H1 (cell line): ENCODE results near the gene CACNA2D3. TPM values are rescaled to one million over a fixed set of nuclear protein-coding genes. Genes with fewer than 3 reads are reported as not detected.

Experiments used
- CTCF ChIA-PET: fragments of 300-600 bp; sonication (Branson Sonifier 250); formaldehyde crosslinking; loops from one replicate; lab custom pipeline; 2021; ENCODE audit not compliant: partially characterized antibody; lab: Charles Lee
- POLR2A ChIA-PET: fragments of 300-600 bp; sonication (Branson Sonifier 250); formaldehyde crosslinking; loops from one replicate; lab custom pipeline; 2021; ENCODE audit warnings: inconsistent platforms; ENCODE audit not compliant: partially characterized antibody; lab: Charles Lee
- DNase-seq, 2 experiments: peaks; one replicate each; pipeline versions ENCODE4 v3.0.0 to v3.0.0-alpha.2; 2010 to 2022; ENCODE audit warnings: low spot score in 2 of 2, low read depth in 1 of 2, mixed read lengths in 1 of 2
- FAIRE-seq: peaks from 2 replicates; lab custom pipeline; 2011; peaks lifted over from hg19 to GRCh38; lab: Jason Lieb, UNC
- H2AFZ ChIP-seq: 2 replicates; pipeline ENCODE4 v1.8.1; 2012; ENCODE audit warnings: low read length, inconsistent platforms
- H2AK5ac ChIP-seq: 2 replicates; pipeline ENCODE4 v1.6.1; 2013; ENCODE audit warnings: low read depth, low read length
- H2BK120ac ChIP-seq: replicated peaks from 2 replicates; pipeline ENCODE3; 2013; ENCODE audit warnings: low read depth, low read length, inconsistent platforms
- H2BK12ac ChIP-seq: 2 replicates; pipeline ENCODE4 v1.6.1; 2013; ENCODE audit warnings: low read depth, low read length
- H2BK15ac ChIP-seq: 2 replicates; pipeline ENCODE4 v1.6.1; 2013; ENCODE audit warnings: low read length
- H2BK20ac ChIP-seq: 2 replicates; pipeline ENCODE4 v1.6.1; 2013; ENCODE audit warnings: low read length
- H2BK5ac ChIP-seq: 2 replicates; pipeline ENCODE4 v1.6.1; 2013; ENCODE audit warnings: low read depth, low read length
- H3K14ac ChIP-seq: 2 replicates; pipeline ENCODE4 v1.6.1; 2013; ENCODE audit warnings: inconsistent platforms; ENCODE audit not compliant: insufficient read length
- H3K18ac ChIP-seq: 2 replicates; pipeline ENCODE4 v1.6.1; 2013; ENCODE audit warnings: low read length; ENCODE audit errors: extremely low read depth
- H3K23ac ChIP-seq: 2 replicates; pipeline ENCODE4 v1.6.1; 2013; ENCODE audit warnings: inconsistent platforms; ENCODE audit not compliant: insufficient read length
- H3K23me2 ChIP-seq: 2 replicates; pipeline ENCODE4 v1.6.1; 2013; ENCODE audit warnings: low read depth, low read length
- H3K27ac ChIP-seq: 2 replicates; pipeline ENCODE4 v1.6.1; 2011; ENCODE audit warnings: low read depth, low read length, inconsistent platforms
- H3K27me3 ChIP-seq, 4 experiments: replicated peaks in 1 of 4; 1 replicate in 1 of 4; 2 replicates in 3 of 4; pipeline versions ENCODE4 v1.6.1 to v1.8.1; 2011 to 2013; ENCODE audit warnings: low read length in 3 of 4, mild to moderate bottlenecking in 3 of 4, inconsistent platforms in 2 of 4, mixed read lengths in 2 of 4, moderate library complexity in 1 of 4; ENCODE audit not compliant: control insufficient read depth in 3 of 4, insufficient read depth in 3 of 4; ENCODE audit errors: extremely low read depth in 1 of 4
- H3K36me3 ChIP-seq, 4 experiments: 2 replicates each; pipeline versions ENCODE4 v1.6.1 to v1.8.1; 2011 to 2013; ENCODE audit warnings: mild to moderate bottlenecking in 4 of 4, low read length in 3 of 4, moderate library complexity in 2 of 4, control low read depth in 1 of 4, inconsistent platforms in 1 of 4; ENCODE audit not compliant: insufficient read depth in 4 of 4, control insufficient read depth in 2 of 4
- H3K4ac ChIP-seq: replicated peaks from 2 replicates; pipeline ENCODE3; 2013; ENCODE audit warnings: low read length, low read depth, mixed read lengths, inconsistent platforms; ENCODE audit not compliant: insufficient read length
- H3K4me1 ChIP-seq, 4 experiments: replicated peaks in 1 of 4; 1 replicate in 1 of 4; 2 replicates in 3 of 4; pipeline versions ENCODE4 v1.6.1 to v1.8.1; 2011 to 2013; ENCODE audit warnings: low read length in 3 of 4, inconsistent platforms in 2 of 4, mixed read lengths in 1 of 4; ENCODE audit not compliant: insufficient read depth in 4 of 4, control insufficient read depth in 3 of 4
- H3K4me2 ChIP-seq, 2 experiments: 2 replicates each; pipeline versions ENCODE4 v1.6.1 to v1.8.1; 2011 to 2013; ENCODE audit warnings: low read depth in 2 of 2, low read length in 2 of 2, control low read depth in 1 of 2, inconsistent platforms in 1 of 2, mild to moderate bottlenecking in 1 of 2; ENCODE audit not compliant: insufficient read depth in 1 of 2
- H3K4me3 ChIP-seq, 4 experiments: fragments of 200-600, 300-600 bp in 1 of 4; sonication (generic), shearing (Covaris generic), sonication (Bioruptor Twin) in 1 of 4; 2 replicates each; pipeline versions ENCODE4 v1.5.1 to v1.8.1; 2011 to 2016; ENCODE audit warnings: low read length in 4 of 4, low read depth in 3 of 4, control low read depth in 2 of 4, inconsistent platforms in 2 of 4, mild to moderate bottlenecking in 2 of 4, mixed read lengths in 1 of 4, moderate library complexity in 1 of 4; ENCODE audit not compliant: insufficient read depth in 2 of 4; ENCODE audit errors: extremely low read depth in 1 of 4
- H3K56ac ChIP-seq: replicated peaks from 2 replicates; pipeline ENCODE3; 2013; ENCODE audit warnings: low read depth, mild to moderate bottlenecking, mixed read lengths, low read length, inconsistent platforms; ENCODE audit not compliant: insufficient read length
- H3K79me1 ChIP-seq: 2 replicates; pipeline ENCODE4 v1.6.1; 2013; ENCODE audit warnings: low read depth, low read length, control low read depth
- H3K79me2 ChIP-seq, 2 experiments: 2 replicates each; pipeline versions ENCODE4 v1.6.1 to v1.8.1; 2012 to 2013; ENCODE audit warnings: low read length in 2 of 2, mild to moderate bottlenecking in 2 of 2, inconsistent platforms in 1 of 2; ENCODE audit not compliant: insufficient read depth in 2 of 2, control insufficient read depth in 1 of 2
- H3K9ac ChIP-seq, 4 experiments: replicated peaks in 1 of 4; 1 replicate in 1 of 4; 2 replicates in 3 of 4; pipeline versions ENCODE4 v1.6.1 to v1.8.1; 2011 to 2013; ENCODE audit warnings: low read depth in 3 of 4, low read length in 3 of 4, control low read depth in 2 of 4, mild to moderate bottlenecking in 2 of 4, moderate library complexity in 2 of 4, inconsistent platforms in 1 of 4; ENCODE audit errors: extremely low read depth in 1 of 4
- H3K9me3 ChIP-seq, 2 experiments: 2 replicates each; pipeline versions ENCODE4 v1.6.1 to v1.8.1; 2012 to 2013; ENCODE audit warnings: mild to moderate bottlenecking in 2 of 2, moderate library complexity in 2 of 2, control low read depth in 1 of 2, inconsistent platforms in 1 of 2, low read depth in 1 of 2, low read length in 1 of 2, mixed read lengths in 1 of 2; ENCODE audit not compliant: insufficient read depth in 2 of 2
- H4K20me1 ChIP-seq, 2 experiments: replicated peaks in 1 of 2; 2 replicates each; pipeline versions ENCODE3 to v1.8.1; 2011 to 2013; ENCODE audit warnings: inconsistent platforms in 2 of 2, low read length in 2 of 2, mild to moderate bottlenecking in 1 of 2; ENCODE audit not compliant: insufficient read depth in 2 of 2, control insufficient read depth in 1 of 2
- H4K5ac ChIP-seq: 2 replicates; pipeline ENCODE4 v1.6.1; 2013; ENCODE audit warnings: low read length, low read depth, mixed read lengths, inconsistent platforms; ENCODE audit not compliant: insufficient read length
- H4K8ac ChIP-seq: 2 replicates; pipeline ENCODE4 v1.8.0; 2013; ENCODE audit warnings: mild to moderate bottlenecking, moderate library complexity, low read length, inconsistent platforms; ENCODE audit not compliant: insufficient read depth; ENCODE audit errors: extremely low read depth
- H4K91ac ChIP-seq: replicated peaks from 2 replicates; pipeline ENCODE3; 2013; ENCODE audit warnings: low read length, mixed read lengths, inconsistent platforms; ENCODE audit not compliant: insufficient read length
- SIRT6 ChIP-seq: IDR thresholded peaks from one replicate; pipeline ENCODE4 v1.7.1; 2012; ENCODE audit warnings: low read length, inconsistent platforms
- SIX5 ChIP-seq: IDR thresholded peaks from 2 replicates; pipeline ENCODE4 v1.6.1; 2011; ENCODE audit warnings: mild to moderate bottlenecking, low read depth, low read length
- WGBS, 2 experiments: shearing (Covaris generic) in 1 of 2; methylation state at CpG; one replicate each; pipeline versions ENCODE4 v1.1.6 to v1.1.7; 2013 to 2015; ENCODE audit warnings: low lambda C conversion rate in 2 of 2, mixed read lengths in 2 of 2, inconsistent platforms in 1 of 2, low coverage in 1 of 2, missing lambda C conversion rate in 1 of 2; ENCODE audit not compliant: insufficient replicate concordance in 2 of 2, insufficient coverage in 1 of 2, insufficient read length in 1 of 2; ENCODE audit errors: extremely low coverage in 1 of 2, missing lambda C conversion rate in 1 of 2; 5-methylcytosine and 5-hydroxymethylcytosine counted together
- polyA plus RNA-seq, 7 experiments: library from polyadenylated mRNA; depleted of rRNA in 3 of 7; stranded (reverse) in 5 of 7; unstranded in 2 of 7; fragments of >200 nt in 5 of 7; fragments of 200-250 nt in 2 of 7; gene quantifications; 1 replicate in 5 of 7; 2 replicates in 1 of 7; 4 replicates in 1 of 7; pipeline versions ENCODE4 v1.2.1 to v1.2.3, GENCODE V29; 2011 to 2013; ENCODE audit warnings: missing spikeins in 2 of 7, mixed read lengths in 2 of 7
- total RNA-seq: library from RNA; stranded (reverse); fragmentation: NEBNext Ultra II Directional; extraction: Animal tissue kit (Norgen Biotek cat#: 25700); gene quantifications from 2 replicates; pipeline ENCODE4 v1.2.1, GENCODE V29; 2021

Gene CACNA2D3
- total and polyA plus RNA-seq, 2 of the 8 experiments (the other 6 are each of a cell fraction or from before 2014, with no cell fraction given), result 1.5 to 1.8 TPM

DNA sequence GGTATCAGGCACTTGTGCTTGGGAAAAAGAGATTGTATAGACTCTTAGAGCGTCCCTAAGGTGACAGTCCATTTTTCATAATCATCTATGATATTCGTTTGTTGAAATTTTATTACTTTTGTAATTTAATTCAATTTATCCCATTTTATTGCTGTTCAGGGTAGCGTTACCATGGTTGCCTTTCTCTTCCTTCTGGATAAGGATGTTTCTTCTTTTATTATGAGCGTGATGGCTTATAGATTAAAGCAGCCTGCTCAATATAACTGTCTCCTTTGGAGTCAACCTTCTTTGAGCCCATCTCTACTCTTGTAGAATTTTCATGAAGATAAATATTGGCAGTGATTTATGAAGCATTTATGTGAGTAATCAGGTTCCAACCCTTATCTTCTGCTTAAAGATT lies 623.5 kb downstream of the CACNA2D3 start:
- Histone ChIP-seq H3K9ac (no peak overlapping the region), H4K5ac (no peak overlapping the region), H4K8ac (no peak overlapping the region), H2BK20ac (no peak overlapping the region), H3K27me3 (no peaks in the 10 kb centered on the region), H3K36me3 (no peaks in the 10 kb centered on the region), H3K79me2 (no peaks in the 10 kb centered on the region), H2BK5ac (no peak overlapping the region), H4K20me1 (no peaks in the 10 kb centered on the region), H3K23me2 (no peaks in the 10 kb centered on the region), H3K79me1 (no peaks in the 10 kb centered on the region), H3K14ac (no peak overlapping the region), H3K4me1 (no peaks in the 10 kb centered on the region; a peak in 1 of 7 replicates), H3K56ac (no peak overlapping the region), H3K23ac (no peak overlapping the region), H2AK5ac (no peak overlapping the region), H2AFZ (no peak overlapping the region), H3K9me3 (no peaks in the 10 kb centered on the region), H3K27ac (no peak overlapping the region), H3K4ac (no peak overlapping the region), H3K4me3 (no peak overlapping the region), H4K91ac (no peak overlapping the region), H3K4me2 (no peak overlapping the region), H2BK12ac (no peak overlapping the region), H3K18ac (no peak overlapping the region), H2BK15ac (no peak overlapping the region), H2BK120ac (no peak overlapping the region)
- no peak for DNase-seq
- 88% methylated on average over 4 of the region's 4 CpGs; no CpG with 5 or more reads in 1 of the 2 experiments for WGBS, 2 experiments
- FAIRE-seq, result no peak
- CTCF ChIA-PET, result interaction anchor here (1.3 kb wide), 1 partner anchor 12 kb away, joined by 4 read pairs; no protein-coding TSS in a partner anchor
- POLR2A ChIA-PET, result interaction anchor here (0.7 kb wide), 1 partner anchor 1526 kb away, joined by 3 read pairs; no protein-coding TSS in a partner anchor
- TF ChIP-seq SIX5, result no peak
- no peak for TF ChIP-seq SIRT6
